Upper lobe of right lung (tissue), 1 donor: ENCODE data around the gene NAP1L1. TPM values are rescaled to one million over a fixed set of nuclear protein-coding genes. Genes with fewer than 3 reads are reported as not detected.

Experiments
- ATAC-seq: fragments of 200-7000 bp; cut with Tn5 transposase; one replicate; pipeline ENCODE4 v1.9.1; 2020; ENCODE audit warnings: mild to moderate bottlenecking, moderate library complexity
- DNase-seq: peaks from one replicate; pipeline ENCODE4 v3.0.0-alpha.2; 2020
- H3K27ac ChIP-seq: fragments of 200-600 bp; one replicate; pipeline ENCODE4 v1.8.0; 2022
- H3K27me3 ChIP-seq: fragments of 200-600 bp; one replicate; pipeline ENCODE4 v1.8.0; 2022; ENCODE audit warnings: mild to moderate bottlenecking
- H3K36me3 ChIP-seq: fragments of 200-600 bp; one replicate; pipeline ENCODE4 v1.8.0; 2022
- H3K4me1 ChIP-seq: fragments of 200-600 bp; one replicate; pipeline ENCODE4 v1.8.0; 2022
- H3K4me3 ChIP-seq: fragments of 200-600 bp; one replicate; pipeline ENCODE4 v1.8.0; 2022; ENCODE audit warnings: mild to moderate bottlenecking
- H3K9me3 ChIP-seq: fragments of 200-600 bp; one replicate; pipeline ENCODE4 v1.8.0; 2022
- CTCF ChIP-seq: fragments of 200-600 bp; IDR thresholded peaks from one replicate; pipeline ENCODE4 v1.8.0; 2022; ENCODE audit warnings: antibody characterized with exemption
- intact Hi-C: fragments of 100-400 bp; cut with DNase I; formaldehyde crosslinking; loops from one replicate; pipeline ENCODE4 v1.11.0; 2022
- long read RNA-seq: library from polyadenylated mRNA; unstranded; transcript quantifications from one replicate; pipeline ENCODE4 v2.0.0, GENCODE V29; 2021
- total RNA-seq: library from RNA; stranded (reverse); fragmentation: NEBNext Ultra II Directional; extraction: Animal tissue kit (Norgen Biotek cat#: 25700); gene quantifications from one replicate; pipeline ENCODE4 v1.2.1, GENCODE V29; 2021
- donor health status: DM: no; HTN: yes; CAD: no; lungs with severe emphysema.

Gene NAP1L1, protein sequence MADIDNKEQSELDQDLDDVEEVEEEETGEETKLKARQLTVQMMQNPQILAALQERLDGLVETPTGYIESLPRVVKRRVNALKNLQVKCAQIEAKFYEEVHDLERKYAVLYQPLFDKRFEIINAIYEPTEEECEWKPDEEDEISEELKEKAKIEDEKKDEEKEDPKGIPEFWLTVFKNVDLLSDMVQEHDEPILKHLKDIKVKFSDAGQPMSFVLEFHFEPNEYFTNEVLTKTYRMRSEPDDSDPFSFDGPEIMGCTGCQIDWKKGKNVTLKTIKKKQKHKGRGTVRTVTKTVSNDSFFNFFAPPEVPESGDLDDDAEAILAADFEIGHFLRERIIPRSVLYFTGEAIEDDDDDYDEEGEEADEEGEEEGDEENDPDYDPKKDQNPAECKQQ
- total RNA-seq: 500 TPM
- long read RNA-seq, full-length matches to known transcripts: 92 of 128 reads
- long read RNA-seq, partial matches to known transcripts: 7 of 128 reads
- long read RNA-seq, other reads (novel, unspliced or antisense): 29 of 128 reads

DNA sequence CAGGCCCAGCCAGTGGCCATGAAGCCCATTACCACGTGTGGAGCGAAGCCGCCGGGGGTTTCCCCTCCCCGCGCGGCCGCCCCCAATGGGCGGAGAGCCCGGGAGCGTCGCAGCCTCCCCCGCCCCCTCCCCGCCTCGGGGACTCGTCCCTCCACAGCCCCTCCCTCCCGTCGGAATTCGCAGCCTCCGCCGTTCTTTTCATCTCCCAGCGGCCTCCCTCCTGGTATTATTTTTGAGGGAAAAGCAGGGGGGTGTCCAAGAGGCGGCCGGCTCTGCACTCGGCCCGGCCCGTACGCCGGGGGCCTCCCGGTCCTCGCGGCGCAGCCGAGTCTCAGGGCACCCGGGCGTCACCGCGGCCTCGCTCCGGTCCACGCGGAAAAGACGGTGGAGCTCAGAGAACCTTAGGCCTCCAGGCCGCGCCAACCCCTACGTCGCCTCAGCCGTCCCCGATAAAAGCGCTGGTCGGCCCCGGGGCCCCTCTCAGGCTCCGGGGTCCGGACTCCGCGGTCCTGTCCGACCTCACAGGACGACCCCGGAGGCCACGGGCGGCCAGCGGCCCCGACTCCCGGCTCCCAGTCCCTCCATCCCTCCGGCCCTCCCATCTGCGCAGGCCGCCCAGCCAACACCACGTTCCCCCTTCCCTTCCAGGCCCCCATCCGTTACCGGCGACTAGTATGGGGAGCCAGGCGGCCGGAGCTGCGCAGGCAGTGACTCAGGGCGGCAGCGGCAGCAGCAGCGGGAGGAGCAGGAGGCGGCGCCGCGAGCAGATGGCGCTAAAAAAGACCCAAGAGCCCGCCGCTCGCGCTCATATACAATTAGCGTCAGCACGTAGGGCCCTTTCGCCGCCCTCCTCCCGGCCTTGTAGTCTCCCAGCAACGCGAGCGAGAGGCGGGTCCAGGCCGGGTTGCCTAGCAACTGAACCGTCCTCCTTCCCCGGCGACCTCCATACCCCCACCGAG, at the start of gene NAP1L1:
TSS of gene NAP1L1 (minus strand) at position 782 of the 959 bp plus-strand sequence. CDS start 10,466 bp downstream, outside the sequence.
- no peaks in the 10 kb centered on the region for H3K36me3 ChIP-seq
- DNase-seq (peak; percentile 98), ATAC-seq (peak; percentile 96)
- peak within 1 kb of the TSS; percentile 87 for H3K4me3 ChIP-seq
- peak within 1 kb of the TSS; percentile 97 for H3K27ac ChIP-seq
- no peak for TF ChIP-seq CTCF
- peaks cover 14% of the 10 kb centered on the region for H3K4me1 ChIP-seq
- no peaks in the 10 kb centered on the region for H3K27me3 ChIP-seq
- intact Hi-C loops: no loop called here
- no peaks in the 10 kb centered on the region for H3K9me3 ChIP-seq

GRCh38 chr12:76127588-76127987, 43.1 kb upstream of the NAP1L1 start:
- ATAC-seq (no peak), DNase-seq (no peak)
- no peak overlapping the region for H3K4me3 ChIP-seq
- no peaks in the 10 kb centered on the region for H3K27me3 ChIP-seq
- H3K27ac ChIP-seq: no peak overlapping the region
- H3K4me1 ChIP-seq: no peaks in the 10 kb centered on the region
- no peaks in the 10 kb centered on the region for H3K9me3 ChIP-seq
- intact Hi-C loops: no loop called here
- H3K36me3 ChIP-seq: no peaks in the 10 kb centered on the region
- no peak for TF ChIP-seq CTCF

DNA sequence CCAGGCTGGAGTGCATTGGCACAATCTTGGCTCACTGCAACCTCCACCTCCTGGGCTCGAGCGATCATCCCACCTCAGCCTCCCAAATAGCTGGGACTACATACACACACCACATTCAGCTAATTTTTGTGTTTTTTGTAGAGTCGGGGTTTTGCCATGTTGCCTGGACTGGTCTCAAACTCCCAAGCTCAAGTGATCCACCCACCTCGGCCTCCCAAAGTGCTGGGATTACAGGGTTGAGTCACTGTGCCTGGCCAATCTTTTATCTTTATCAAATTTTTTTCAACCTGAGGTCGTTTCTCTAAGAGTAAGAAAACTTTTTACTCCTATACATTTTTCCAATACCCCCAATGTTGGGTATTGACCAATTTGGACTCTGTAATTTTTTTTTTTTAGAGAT, 40.0 kb upstream of the NAP1L1 start:
- intact Hi-C loops: no loop called here
- Histone ChIP-seq H3K36me3 (no peaks in the 10 kb centered on the region), H3K4me3 (no peak overlapping the region), H3K27me3 (no peaks in the 10 kb centered on the region), H3K27ac (no peak overlapping the region), H3K4me1 (no peaks in the 10 kb centered on the region), H3K9me3 (no peaks in the 10 kb centered on the region)
- no peak for TF ChIP-seq CTCF
- ATAC-seq: no peak
- DNase-seq: no peak

- no peaks in the 10 kb centered on the region for H3K36me3 ChIP-seq
- H3K27me3 ChIP-seq: no peaks in the 10 kb centered on the region
- no peak for TF ChIP-seq CTCF
- H3K4me1 ChIP-seq: no peaks in the 10 kb centered on the region
- no peaks in the 10 kb centered on the region for H3K9me3 ChIP-seq
- intact Hi-C loops: no loop called here
- ATAC-seq (no peak), DNase-seq (no peak)
- no peak overlapping the region for H3K4me3 ChIP-seq
- H3K27ac ChIP-seq: no peak overlapping the region
Measured at GRCh38 chr12:76123259-76124212, 39.1 kb upstream of the NAP1L1 start.

DNA sequence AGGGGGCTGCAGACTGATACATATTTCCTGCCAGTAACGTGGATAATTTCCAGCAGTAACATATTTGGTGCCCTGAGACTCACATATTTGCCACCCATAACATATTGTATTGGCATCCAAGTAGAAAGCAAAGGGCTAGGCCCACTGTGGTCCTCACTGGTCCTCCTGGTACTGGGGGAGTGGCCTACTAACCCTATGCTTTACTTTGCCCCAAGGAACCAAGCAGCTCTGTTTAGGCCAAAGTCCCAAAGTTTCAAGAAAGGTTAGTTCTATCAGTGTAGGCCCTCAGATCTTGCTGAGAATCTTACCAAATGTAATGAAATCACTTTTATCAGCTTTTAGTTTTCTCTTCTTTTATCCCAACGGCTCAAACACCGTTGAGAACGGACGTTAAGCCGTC, 35.4 kb upstream of the NAP1L1 start:
- H3K4me1 ChIP-seq: no peaks in the 10 kb centered on the region
- H3K36me3 ChIP-seq: no peaks in the 10 kb centered on the region
- ATAC-seq (peak; percentile 30), DNase-seq (no peak)
- TF ChIP-seq CTCF: no peak
- H3K27ac ChIP-seq: no peak overlapping the region
- H3K9me3 ChIP-seq: no peaks in the 10 kb centered on the region
- H3K27me3 ChIP-seq: no peaks in the 10 kb centered on the region
- H3K4me3 ChIP-seq: no peak overlapping the region
- intact Hi-C loops: no loop called here
